22Rv1 (cell line): Measurements from ENCODE around the gene ABCG4.

Experiments
- ZFX ChIP-seq: fragments of 450-650 bp; IDR thresholded peaks from 2 replicates; pipeline ENCODE4 v1.6.1; 2017; ENCODE audit warnings: antibody characterized with exemption, borderline replicate concordance
- TF ChIP-seq, protein P1 (sequence below): fragments of 450-650 bp; IDR thresholded peaks from 2 replicates; pipeline ENCODE4 v1.5.1; 2017; ENCODE audit warnings: mild to moderate bottlenecking

GRCh38 chr11:119173453-119173852 lies 24.6 kb downstream of the ABCG4 start:
- TF ChIP-seq, protein P1, sequence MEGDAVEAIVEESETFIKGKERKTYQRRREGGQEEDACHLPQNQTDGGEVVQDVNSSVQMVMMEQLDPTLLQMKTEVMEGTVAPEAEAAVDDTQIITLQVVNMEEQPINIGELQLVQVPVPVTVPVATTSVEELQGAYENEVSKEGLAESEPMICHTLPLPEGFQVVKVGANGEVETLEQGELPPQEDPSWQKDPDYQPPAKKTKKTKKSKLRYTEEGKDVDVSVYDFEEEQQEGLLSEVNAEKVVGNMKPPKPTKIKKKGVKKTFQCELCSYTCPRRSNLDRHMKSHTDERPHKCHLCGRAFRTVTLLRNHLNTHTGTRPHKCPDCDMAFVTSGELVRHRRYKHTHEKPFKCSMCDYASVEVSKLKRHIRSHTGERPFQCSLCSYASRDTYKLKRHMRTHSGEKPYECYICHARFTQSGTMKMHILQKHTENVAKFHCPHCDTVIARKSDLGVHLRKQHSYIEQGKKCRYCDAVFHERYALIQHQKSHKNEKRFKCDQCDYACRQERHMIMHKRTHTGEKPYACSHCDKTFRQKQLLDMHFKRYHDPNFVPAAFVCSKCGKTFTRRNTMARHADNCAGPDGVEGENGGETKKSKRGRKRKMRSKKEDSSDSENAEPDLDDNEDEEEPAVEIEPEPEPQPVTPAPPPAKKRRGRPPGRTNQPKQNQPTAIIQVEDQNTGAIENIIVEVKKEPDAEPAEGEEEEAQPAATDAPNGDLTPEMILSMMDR: no peak
- no peak for TF ChIP-seq ZFX
